HG03565 (cell line): Measurements from ENCODE around the gene PRICKLE4.

ENCODE experiments used
- ATAC-seq: cut with Tn5 transposase; IDR thresholded peaks from one replicate; pipeline ENCODE4 v1.9.1; 2021; ENCODE audit warnings: mild to moderate bottlenecking, moderate library complexity; ENCODE audit not compliant: unreplicated experiment

The PRICKLE4 gene, protein sequence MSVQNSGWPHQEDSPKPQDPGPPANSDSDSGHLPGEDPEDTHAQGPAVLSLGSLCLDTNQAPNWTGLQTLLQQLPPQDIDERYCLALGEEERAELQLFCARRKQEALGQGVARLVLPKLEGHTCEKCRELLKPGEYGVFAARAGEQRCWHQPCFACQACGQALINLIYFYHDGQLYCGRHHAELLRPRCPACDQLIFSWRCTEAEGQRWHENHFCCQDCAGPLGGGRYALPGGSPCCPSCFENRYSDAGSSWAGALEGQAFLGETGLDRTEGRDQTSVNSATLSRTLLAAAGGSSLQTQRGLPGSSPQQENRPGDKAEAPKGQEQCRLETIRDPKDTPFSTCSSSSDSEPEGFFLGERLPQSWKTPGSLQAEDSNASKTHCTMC

DNA sequence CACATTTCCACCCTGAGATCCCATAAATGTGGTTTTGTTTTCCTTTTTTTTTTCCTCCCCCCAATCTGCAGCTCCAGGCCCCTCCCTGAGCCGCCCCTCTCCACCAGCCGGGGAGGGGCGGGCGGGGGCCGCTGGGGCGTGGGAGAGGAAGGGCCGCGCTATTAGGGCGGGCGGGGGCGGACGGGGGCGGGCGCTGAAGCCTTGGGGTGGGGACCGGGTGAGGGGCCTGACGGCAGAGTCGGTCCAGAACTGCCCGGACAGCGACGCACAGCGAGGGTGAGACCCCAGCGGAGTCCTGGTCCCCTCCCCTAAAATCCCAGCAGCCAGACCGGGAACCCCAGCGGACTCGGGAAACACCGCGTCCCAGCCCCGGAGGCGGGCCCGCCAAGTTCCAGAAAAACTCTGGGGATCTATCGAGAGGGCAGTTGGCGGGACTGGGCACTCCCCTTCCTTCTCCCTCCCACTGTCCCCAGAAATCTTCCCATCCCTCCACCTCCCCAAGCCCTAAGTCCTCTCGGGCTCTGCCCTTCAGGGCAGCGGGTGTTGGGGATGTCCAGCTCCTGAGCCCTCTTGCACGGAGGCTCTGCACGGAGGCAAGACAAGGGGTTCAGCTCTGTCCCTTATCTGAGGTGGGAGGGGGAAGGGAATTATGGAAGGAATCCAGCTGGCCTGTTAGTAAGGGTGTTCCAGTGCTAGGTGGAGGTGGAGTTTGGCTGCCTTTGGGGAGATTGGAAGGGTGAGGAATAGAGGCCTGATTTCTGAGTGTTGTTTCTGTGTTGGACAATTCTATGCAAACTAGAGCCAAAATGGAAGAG is at the start of gene PRICKLE4:
PRICKLE4 (plus strand) TSS at position 232 of the 815 bp plus-strand sequence. CDS start 2,692 bp downstream, outside the sequence.
- ATAC-seq, result no peak

DNA sequence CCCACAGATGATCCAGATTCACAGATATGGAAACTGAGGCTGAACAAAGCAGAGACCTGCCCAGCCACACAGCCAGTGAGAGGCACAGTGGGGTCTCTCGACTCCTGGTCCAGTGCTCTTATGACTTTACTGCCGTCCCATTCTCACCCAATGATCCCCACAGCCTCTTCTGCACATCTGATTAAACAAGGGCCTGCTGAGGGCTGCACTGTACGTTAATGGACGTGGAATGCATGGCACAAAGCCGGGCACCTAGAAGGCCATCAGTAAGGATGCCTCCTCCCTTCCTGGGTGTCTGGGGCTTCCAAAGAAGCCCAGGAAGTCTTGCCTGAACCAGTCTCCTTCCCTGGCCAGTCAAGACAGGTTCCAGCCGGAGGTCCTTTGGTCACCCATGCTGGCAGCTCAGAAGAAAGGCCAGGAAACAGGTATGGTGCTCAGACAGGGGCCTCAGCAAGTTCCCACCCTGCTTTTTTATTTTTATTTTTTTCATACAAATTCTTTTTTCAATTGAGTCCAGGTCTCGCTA is 49.0 kb upstream of the PRICKLE4 start:
- ATAC-seq, result no peak

DNA sequence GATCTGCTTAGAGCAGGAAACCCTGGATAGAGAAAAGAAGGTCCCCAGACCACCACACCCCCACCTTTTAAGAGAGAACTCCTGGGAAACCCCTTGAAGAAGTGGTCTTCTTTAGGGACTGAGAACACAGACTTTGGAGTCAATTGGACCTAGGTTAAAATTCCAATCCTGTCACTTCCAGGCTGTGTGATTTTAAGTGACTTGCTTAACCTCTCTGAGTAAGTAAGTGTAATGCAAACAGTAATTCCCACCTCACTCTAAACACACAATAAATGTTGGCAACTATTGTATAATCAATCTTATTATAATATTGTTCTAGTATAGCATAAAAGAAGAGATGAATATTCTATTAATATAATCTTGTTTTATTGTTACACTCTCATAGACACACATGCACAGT is 48.4 kb upstream of the PRICKLE4 start:
- no peak for ATAC-seq

DNA sequence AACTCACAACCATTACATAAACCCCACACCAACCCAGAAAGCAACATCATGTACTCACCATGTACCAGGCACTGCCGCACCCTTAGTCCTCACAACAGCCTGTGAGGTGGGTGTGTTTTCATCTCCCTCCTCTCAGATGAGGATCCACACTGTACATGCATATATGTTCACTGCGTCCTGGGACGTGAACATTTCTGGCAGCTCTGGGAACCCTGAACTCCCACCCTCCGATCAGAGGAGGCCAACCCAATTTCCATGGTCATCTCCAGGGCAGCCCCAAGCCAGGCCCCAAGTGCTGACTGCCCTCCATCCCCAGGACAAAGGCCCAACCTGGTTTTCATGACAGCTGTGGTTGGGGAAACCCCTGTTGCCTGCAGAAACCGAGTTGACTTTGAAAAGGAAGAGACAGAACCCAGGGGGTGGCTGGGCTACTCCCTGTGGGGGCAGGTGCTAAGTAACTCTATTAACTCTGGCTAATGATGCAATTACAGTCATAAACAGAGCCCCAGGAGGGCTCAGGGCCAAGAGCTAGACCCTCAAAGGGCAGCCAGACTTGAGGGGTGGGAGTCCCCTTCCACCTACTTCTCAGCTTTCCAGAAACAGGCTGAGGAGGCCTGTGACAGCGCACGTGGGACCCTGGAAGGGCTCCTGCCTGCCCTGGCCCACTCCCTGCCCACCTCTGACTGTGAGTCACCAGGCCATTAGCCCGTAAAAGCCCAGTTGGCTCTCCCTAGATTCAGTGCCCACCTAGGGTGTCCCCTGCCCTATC is 47.8 kb upstream of the PRICKLE4 start:
- no peak for ATAC-seq

DNA sequence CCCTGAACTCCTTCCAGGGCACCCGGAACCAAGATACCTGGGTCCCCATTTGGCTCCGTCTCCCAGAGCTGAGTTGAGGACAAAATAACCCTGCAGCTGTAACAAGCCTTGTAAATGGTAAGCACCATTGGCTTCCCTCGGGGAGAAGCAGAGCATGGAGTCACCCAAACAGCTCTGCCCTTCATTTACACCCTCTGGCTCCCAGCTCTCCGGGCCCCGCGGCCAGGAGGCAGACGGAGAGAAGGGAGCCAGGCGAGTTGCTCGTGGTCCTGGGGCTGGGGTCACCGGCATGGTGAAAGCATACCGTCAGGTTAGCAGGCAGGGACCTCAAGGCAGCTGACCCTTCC is 47.2 kb upstream of the PRICKLE4 start:
- ATAC-seq, result no peak

DNA sequence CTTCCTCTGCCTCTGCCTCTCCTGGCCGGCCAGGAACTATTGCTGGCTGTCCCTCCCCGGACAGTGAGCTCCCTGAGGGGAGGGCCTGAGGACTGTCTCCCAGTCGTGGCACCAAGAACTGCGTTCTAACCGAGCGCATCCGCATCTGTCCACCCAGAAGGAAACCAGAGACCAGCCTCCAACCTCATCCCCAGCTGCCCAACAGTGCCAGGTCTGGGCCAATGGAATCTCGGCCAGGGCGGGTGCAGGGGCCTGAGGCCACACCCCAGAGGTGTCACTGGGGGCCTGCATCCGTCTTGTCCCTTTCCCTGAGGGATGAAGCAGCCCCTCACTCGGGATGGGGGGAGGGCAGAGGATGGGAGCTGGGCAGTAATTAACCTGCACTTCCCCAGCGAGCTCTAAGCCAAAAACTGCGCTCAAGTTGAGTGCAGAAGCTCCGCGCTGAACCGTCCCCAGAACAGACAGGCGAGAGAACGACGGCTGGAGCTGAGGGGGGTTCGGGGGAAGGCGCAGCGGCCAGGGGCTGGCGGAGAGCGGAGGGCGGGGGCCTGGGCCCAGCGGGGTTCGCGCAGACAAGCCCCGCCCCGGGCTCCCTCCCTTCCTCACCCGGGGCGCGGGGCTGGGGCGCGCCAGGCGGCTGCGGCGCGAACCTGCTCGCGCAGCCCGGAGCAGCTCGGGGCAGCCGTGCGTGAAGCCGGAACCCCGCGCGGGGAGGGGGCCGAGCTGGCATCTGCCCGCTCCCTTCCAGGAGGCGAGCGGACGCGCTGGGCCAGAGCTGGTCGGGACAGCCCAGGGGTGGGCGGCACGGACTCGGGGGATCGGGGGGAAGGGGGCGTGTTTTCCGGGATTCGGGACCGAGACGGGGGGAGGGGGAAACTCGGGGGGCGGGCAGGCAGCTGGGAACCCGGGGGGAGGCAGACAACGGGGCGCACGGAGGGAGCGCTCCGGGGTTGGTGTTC is 46.6 kb upstream of the PRICKLE4 start:
- ATAC-seq, result peak; percentile 28

DNA sequence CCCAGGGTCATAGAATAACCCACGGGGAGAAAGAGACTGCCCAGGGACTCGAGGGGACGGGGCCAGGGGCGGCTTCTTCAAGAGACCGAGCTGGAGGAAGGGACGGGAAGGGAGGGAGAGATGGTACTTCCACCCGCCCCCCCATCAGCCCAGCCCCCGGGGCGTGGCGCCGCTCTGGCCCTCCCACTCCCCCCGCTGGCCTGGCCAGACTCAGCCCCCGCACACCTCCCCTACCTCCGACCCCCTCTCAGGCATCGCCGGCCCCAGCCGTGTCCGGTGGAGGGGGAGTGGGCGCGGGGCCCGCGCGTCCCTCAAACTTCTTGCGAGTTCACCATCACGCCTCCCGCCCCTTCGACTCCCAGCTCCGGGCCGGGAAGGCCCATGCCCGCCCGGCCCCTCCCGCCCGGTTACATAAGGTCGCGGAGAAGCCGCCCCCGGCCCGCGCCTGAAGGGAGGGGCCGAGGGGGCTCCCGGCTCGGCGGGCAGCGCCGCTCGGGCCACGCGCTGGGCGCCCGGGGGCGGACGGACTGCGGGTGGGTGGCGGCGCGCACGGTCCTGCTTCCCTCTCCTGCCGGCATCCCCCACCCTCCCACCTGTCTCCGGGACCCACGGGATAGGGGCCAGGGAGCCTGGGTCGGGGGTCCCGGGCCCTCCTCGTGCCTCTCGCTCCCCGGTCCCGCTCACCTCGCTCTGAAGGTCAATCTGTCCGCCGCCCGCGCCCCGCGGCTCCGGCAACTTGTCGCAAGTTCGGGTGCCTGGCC is 45.7 kb upstream of the PRICKLE4 start:
- ATAC-seq, result no peak

DNA sequence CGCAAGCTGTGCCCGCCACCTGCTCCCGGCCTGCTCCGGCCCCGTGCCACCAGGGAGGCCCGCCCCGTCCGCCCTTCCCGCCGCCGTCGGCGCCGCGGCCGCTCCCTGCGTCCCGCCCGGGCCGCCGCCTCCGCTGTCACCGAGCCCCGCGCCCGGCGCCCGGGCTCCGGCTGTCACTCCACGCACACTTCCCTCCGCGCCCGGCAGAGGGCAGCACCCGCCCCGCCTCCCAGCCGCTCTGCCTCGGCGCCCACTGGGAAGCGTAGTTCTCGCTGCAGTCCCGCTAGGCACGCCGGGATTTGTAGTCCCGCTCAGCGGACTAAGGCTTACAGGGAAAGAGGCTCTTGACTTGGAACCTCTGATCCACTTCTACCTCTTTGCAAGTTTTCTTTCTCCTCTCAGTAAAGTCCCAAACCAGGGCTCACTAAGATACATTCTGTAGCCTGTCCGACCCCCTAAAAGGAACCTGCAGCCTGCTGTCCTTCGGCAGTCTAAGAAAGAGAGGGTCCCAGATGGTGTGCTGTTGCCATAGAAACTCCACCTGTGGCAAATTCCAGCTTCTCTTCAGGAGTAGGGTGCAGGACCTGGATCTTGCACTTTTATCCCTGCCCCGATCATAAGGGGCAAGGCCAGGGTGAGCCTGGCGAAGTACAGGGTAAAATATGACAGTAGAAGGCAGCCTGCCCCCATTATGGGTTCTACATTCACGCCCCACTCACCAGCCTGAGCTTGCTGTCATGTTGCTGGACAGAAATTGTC is 45.0 kb upstream of the PRICKLE4 start, which contains the start of gene TFEB:
TFEB (minus strand) TSS at position 182 of the 759 bp plus-strand sequence. CDS start 44,395 bp downstream, outside the sequence.
- ATAC-seq, result peak; percentile 58

DNA sequence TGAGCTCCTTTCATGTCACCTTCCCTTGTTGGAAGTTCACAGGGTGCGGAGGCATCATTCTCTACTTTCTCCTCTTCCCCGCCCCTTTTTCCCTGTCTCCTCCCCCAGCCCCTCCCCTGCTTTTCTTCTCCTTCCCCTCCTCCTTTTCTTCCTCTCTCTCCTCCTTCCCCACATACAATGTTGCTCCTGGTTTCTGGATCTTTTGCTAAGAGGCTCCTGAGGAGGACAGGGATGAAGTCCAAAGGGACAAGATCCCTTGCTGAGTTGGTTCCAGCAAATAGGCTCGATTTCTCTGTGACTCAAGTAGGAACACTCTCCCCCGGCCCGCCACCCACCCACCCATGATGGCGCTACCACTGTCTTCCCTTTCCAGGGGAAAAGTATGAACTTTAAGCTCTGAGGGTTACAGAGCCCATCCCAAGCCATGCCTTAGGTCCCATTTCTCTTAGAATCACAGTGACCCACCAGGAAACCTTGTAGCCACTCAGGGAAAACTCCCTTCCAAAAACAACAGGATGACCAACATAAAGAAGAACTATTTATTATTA is 44.3 kb upstream of the PRICKLE4 start:
- no peak for ATAC-seq

DNA sequence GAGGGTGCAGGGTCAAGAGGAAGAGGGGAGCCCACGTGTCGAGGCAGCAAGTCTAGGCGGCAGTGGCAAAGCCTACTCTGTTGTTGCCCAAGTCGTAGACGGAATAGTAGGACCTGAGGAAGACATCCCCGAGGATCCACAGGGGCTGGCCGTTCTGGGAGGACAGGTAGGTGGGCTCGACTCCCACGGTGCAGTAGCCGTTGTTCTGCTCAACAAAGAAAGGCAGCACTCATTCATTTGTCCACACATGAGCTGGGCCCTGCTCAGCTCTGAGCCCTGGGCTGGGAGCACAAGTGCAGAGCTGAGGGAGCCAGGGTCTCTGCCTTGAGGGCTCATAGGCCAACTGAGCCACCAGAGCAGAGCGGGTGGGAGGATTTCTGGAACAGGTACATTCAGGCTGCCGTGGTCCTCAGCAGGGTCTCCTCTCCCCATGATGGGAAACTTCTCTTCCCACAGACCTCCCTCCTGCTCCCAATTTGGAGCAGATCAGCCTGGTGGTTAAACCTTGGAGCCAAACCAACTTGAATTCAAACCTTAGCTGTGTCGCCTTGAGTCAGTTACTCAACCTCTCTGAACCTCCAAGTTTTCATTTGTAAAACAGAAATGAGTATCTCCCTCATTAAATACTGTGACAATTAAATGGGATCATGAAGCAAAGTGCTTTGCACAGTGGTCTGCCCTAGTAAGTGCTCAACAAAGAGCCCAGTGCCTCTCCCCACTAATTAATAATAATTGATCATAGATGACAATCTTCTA is 43.6 kb upstream of the PRICKLE4 start:
- ATAC-seq, result no peak

DNA sequence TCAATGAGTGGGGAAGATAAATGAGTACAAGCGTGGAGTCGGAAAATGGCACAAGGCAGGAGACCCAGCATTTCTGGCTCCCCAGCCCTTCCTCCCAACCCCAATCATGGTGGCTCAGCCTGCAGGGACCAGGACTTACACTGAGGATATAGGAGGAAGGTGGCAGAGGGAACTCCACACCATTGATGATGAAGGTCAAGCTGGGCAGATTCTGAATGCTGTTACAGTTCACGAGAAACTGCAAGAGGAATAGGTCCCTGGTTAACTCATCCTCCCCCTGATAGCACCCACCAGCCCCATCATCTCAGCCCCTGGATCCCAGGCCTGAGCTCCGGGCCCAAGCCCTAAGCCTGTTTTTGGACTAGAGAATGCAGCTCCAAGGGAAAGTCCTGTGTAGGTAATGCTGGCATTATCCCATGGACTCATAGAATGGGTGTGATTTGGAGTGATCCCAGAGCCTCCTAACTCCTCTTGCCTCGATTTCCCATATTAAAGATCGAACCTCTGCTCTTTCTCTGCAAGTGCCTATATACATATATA is 42.9 kb upstream of the PRICKLE4 start:
- ATAC-seq, result no peak

DNA sequence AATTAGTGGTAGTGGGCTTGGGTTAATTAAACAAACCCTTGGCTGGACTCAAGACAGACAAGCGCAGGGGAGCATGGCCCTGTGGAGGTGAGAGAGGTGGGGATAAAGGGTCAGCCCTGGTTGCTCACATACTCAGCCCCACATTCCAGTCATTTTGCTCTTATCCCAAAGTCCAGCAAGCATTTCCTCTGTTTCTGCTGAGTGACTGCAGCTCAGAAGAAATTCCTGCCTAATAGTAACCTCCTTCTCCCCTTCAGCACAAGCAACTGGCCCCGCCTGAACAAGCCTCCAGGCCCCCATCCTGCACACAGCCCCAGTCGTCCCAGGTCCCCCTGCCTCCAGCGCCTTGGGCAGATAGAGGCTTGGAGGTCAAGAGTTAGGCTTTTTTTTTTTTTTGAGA is 41.5 kb upstream of the PRICKLE4 start:
- no peak for ATAC-seq

DNA sequence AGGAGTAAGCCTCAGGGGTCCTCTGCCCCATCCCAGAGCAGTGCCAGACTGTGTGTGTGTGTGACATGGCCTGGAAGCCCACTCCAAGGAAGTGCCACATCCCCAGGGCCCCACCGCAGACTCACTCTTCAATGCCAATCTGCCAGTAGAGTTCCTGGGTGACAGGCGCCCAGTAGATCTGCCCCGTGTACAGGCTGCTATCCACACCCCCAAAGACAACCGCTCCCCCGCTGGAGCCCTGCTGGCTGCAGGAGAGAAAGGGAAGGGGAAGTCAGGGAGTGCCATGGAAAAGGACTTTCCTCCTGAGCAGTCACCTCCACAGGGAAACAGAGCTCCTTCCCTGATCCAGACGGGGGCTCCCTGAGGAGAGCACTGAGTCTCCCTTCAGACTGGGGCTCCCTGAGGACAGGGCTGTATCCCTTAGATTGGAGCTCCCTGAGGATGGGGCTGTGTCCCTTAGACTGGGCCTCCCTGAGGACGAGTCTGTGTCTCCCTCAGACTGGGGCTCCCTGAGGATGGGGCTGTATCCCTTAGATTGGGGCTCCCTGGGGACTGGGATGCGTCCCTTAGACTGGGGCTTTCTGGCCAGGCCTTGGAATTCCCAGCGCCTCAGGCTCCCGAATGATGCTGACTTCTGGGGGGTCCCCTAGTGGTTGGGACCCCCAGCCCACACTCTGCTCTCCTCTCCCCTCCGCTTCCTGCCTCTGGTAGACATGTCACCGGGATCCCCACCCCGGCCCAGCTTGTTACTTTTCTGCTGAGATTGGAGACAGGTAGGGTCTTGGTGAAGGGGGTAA is 40.0 kb upstream of the PRICKLE4 start:
- ATAC-seq, result no peak

DNA sequence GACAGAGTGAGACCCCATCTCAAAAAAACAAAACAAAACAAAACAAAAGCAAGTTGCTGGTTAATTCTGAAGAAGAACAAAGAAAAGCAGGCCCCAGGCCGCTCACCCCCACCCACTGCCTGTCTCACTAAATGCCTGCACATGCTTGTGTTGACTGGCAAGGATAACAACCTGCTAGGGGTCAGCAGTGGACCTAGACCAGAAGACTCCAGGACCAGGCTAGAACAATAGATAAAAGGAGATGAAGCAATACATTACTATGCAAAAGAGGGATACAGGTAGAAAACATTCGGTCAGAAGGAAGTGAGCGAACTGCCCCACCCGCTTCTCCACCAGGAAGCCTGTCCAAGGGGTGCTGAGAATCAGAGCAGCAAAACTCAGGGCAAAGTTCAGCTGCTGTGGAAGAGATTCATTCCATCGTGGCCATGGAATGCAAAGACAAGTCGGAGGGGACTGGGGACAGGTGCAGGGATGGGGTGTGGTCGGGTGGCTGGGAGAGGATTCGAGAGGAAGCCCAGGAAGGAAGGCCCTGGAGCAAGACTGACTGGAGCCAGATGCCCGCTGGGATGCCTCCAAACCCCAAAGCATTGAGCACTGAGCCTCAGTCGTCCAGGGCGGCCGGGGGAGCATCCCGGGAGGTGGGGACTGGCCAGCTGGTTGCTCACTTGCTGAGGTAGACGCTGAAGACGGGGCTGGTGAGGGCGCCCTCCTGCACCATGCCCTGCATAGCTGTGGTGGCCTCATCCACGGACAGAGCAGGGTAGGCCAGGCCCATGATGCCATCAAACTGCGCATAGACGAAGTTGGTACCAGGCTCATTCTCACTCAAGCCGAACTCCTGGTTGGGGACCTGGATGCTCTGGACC is 38.7 kb upstream of the PRICKLE4 start:
- ATAC-seq, result no peak
